Fibroblast of pulmonary artery (primary cell): ENCODE results near the gene GAB3.

ENCODE experiments used
- DNase-seq: peaks from one replicate; pipeline ENCODE4 v3.0.0-alpha.2; 2010; ENCODE audit warnings: low read depth
- H3K4me3 ChIP-seq: replicated peaks from 2 replicates; pipeline ENCODE4 v1.5.1; 2011; ENCODE audit warnings: low read depth, mild to moderate bottlenecking, control low read depth, low read length, moderate library complexity
- CTCF ChIP-seq: IDR thresholded peaks from 2 replicates; pipeline ENCODE4 v1.5.1; 2011; ENCODE audit warnings: mild to moderate bottlenecking, control low read depth, low read length, inconsistent platforms; ENCODE audit errors: missing control alignments

GAB3 gene

GRCh38 chrX:154731184-154731583 lies 19.7 kb downstream of the GAB3 start:
- no peak for DNase-seq
- no peak overlapping the region for H3K4me3 ChIP-seq
- no peak for TF ChIP-seq CTCF

- DNase-seq: peak; percentile 88
- no peak for TF ChIP-seq CTCF
- H3K4me3 ChIP-seq: no peak overlapping the region
Measured at GRCh38 chrX:154730253-154730891, 20.5 kb downstream of the GAB3 start.

- DNase-seq: no peak
- no peak for TF ChIP-seq CTCF
- no peak overlapping the region for H3K4me3 ChIP-seq
Measured at GRCh38 chrX:154729439-154729838, 21.4 kb downstream of the GAB3 start.

- no peak for DNase-seq
- H3K4me3 ChIP-seq: no peak overlapping the region
- TF ChIP-seq CTCF: no peak
Measured at GRCh38 chrX:154728431-154729190, 22.3 kb downstream of the GAB3 start.

- no peak for TF ChIP-seq CTCF
- H3K4me3 ChIP-seq: no peak overlapping the region
- DNase-seq: peak; percentile 79
Measured at GRCh38 chrX:154727871-154728270, 23.0 kb downstream of the GAB3 start.

GRCh38 chrX:154727418-154727817 lies 23.5 kb downstream of the GAB3 start:
- H3K4me3 ChIP-seq: no peak overlapping the region
- DNase-seq: peak; percentile 38
- no peak for TF ChIP-seq CTCF
